Measurements from ENCODE around the gene PHYHD1. TPM values are rescaled to one million over a fixed set of nuclear protein-coding genes. Genes with fewer than 3 reads are reported as not detected.

PHYHD1 gene
- total RNA-seq, result 10 to 100 TPM; 37.8 to 55.3 (median 45.8) TPM

DNA sequence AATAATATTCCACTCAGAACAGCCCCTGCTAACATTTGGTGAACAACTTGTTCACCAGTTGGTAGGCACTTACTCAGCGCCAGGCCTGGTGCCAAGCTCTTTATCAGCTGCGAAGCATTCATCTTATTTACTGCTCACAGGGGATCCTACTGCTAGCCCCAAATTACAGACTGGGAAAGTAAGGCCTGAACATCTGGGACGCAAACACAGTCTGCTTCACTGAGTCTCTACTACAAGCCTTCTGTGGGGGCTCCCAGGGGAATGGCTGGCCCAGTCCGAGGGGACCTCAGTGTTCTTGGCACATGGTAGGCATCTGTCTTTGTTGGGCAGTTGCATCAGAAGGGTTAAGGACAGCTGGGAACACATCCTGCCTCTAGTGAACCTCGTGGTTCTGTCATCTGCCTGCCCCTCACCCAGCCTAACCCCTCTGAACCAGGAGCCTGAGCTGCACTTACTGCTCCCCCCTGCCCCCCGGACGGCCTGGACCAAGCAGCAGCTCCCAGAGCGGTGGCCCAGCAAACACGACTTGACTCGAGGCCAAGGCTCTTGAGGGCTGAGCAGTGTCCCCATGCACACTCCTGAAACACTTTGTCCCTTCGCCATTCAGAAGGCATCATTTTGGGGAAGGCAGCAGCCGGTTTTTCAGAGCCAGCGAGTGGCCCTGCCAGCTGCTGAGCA is at the start of gene PHYHD1:
Gene PHYHD1 (plus strand): TSS at position 602 of the 678 bp plus-strand sequence. CDS start 1,342 bp downstream, outside the sequence.
- Histone ChIP-seq H3K4me3 (peak within 1 kb of the TSS; percentile 41 to 70 (median 58)), H3K4me1 (peaks cover 3 to 76% (median 41%) of the 10 kb centered on the region in 4 donors), H3K27ac (peak within 1 kb of the TSS; percentile 81 to 98 (median 85)), H3K36me3 (peaks cover 0 to 28% (median 0%) of the 10 kb centered on the region in 3 donors), H3K27me3 (no peaks in the 10 kb centered on the region), H3K9me3 (no peaks in the 10 kb centered on the region)
- WGBS, 2 donors, result 36 to 42% methylated on average over 12 of the region's 13 CpGs
- TF ChIP-seq, protein P1, sequence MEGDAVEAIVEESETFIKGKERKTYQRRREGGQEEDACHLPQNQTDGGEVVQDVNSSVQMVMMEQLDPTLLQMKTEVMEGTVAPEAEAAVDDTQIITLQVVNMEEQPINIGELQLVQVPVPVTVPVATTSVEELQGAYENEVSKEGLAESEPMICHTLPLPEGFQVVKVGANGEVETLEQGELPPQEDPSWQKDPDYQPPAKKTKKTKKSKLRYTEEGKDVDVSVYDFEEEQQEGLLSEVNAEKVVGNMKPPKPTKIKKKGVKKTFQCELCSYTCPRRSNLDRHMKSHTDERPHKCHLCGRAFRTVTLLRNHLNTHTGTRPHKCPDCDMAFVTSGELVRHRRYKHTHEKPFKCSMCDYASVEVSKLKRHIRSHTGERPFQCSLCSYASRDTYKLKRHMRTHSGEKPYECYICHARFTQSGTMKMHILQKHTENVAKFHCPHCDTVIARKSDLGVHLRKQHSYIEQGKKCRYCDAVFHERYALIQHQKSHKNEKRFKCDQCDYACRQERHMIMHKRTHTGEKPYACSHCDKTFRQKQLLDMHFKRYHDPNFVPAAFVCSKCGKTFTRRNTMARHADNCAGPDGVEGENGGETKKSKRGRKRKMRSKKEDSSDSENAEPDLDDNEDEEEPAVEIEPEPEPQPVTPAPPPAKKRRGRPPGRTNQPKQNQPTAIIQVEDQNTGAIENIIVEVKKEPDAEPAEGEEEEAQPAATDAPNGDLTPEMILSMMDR (IDR thresholded peaks at IDR 0.05), result no peak
- TF ChIP-seq EP300 (IDR thresholded peaks at IDR 0.05), result peak in 1 of 2 donors; percentile 76
- no peak for TF ChIP-seq POLR2A (IDR thresholded peaks at IDR 0.05)
- peak; percentile 42 to 54 for DNase-seq (ENCODE audit: low spot score in 2 of 2)

DNA sequence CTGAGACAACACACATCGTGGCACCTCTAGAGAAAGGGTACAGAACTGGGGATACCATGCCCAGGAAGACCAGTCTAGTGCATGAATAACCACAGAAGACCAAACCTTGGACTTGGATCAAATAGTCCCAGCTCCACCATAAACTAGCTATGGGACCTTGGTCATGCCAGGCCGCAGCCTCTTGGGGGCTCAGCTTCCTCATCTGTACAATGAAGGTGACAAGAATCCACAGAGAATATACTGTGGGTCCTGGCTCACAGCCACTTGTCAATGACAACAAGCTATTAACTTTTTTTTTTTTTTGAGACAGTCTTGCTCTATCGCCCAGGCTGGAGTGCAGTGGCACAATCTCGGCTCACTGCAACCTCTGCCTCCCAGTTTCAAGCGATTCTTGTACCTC is 42.9 kb upstream of the PHYHD1 start:
- peaks cover 0 to 24% (median 8%) of the 10 kb centered on the region in 4 donors for H3K4me1 ChIP-seq
- no peak overlapping the region for H3K4me3 ChIP-seq
- no peak for TF ChIP-seq EP300 (IDR thresholded peaks at IDR 0.05)
- TF ChIP-seq POLR2A (IDR thresholded peaks at IDR 0.05), result no peak
- TF ChIP-seq, protein P1 (IDR thresholded peaks at IDR 0.05), result no peak
- WGBS, 2 donors, result 75 to 79% methylated on average over 5 of the region's 5 CpGs
- H3K36me3 ChIP-seq, result no peaks in the 10 kb centered on the region
- H3K27me3 ChIP-seq, result no peaks in the 10 kb centered on the region
- no peak for DNase-seq (ENCODE audit: low spot score in 2 of 2)
- peak overlapping the region in 1 of 4 donors; percentile 9 for H3K27ac ChIP-seq
- no peaks in the 10 kb centered on the region for H3K9me3 ChIP-seq

DNA sequence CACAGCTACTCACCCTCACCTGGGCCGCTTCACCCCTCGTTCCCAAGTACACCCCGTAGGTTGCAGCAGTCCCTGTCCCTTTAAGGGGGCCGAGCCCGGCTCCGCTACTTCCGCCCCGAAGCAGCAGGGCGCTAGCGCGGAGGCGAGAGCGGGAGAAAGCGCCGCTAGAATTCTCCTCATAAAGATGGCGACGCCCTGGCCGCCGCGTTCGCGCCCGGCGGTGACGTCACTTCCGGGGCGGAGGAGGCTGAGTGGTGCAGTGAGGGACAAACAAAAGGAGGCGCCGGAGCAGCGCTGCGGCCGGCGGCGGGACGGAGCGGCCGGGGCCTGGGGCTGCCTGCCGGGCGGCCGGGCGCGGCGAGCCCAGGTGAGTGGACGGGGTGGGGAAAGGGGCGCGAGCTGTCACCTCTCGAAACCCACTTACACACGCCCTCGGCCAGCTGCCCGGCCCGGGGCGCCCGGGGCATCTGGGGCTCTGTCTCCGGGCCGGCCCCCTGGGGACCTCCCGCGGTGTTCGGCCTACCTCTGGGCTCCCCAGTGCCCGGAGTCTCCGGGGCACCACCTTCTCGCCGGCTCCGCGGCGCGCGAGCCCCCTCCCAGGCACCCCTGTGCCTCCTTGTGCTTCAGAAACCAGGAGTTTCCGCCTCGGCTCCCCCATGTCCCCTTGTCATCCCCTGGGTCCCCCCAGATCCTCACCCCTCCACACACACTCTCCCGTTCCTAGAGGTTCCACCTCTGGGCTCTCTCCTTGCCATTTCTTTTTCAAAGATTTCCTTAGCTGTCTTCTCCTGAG is 38.7 kb upstream of the PHYHD1 start, which contains the start of the genes KYAT1 and LRRC8A:
Gene KYAT1 (minus strand): TSS at position 67 of the 793 bp plus-strand sequence. CDS start 36,545 bp downstream, outside the sequence.
Gene LRRC8A (plus strand): TSS at position 250 of the 793 bp plus-strand sequence. CDS start 25,032 bp downstream, outside the sequence.
- Histone ChIP-seq H3K27ac (peak within 1 kb of the TSS; percentile 95 to 99 (median 98)), H3K4me1 (peaks cover 0 to 59% (median 24%) of the 10 kb centered on the region in 4 donors), H3K9me3 (no peaks in the 10 kb centered on the region), H3K36me3 (peaks cover 0 to 14% (median 0%) of the 10 kb centered on the region in 3 donors), H3K4me3 (peak within 1 kb of the TSS; percentile 82 to 96 (median 92)), H3K27me3 (no peaks in the 10 kb centered on the region)
- WGBS, 2 donors, result 1 to 2% methylated on average over 20 to 70 of the region's 70 CpGs
- peak; percentile 20 to 72 for TF ChIP-seq POLR2A (IDR thresholded peaks at IDR 0.05)
- TF ChIP-seq, protein P1 (IDR thresholded peaks at IDR 0.05), result peak in 3 of 5 experiments; percentile 15 to 61 (median 48)
- peak; percentile 89 to 91 for TF ChIP-seq EP300 (IDR thresholded peaks at IDR 0.05)
- DNase-seq (ENCODE audit: low spot score in 2 of 2), result peak; percentile 97 to 98

DNA sequence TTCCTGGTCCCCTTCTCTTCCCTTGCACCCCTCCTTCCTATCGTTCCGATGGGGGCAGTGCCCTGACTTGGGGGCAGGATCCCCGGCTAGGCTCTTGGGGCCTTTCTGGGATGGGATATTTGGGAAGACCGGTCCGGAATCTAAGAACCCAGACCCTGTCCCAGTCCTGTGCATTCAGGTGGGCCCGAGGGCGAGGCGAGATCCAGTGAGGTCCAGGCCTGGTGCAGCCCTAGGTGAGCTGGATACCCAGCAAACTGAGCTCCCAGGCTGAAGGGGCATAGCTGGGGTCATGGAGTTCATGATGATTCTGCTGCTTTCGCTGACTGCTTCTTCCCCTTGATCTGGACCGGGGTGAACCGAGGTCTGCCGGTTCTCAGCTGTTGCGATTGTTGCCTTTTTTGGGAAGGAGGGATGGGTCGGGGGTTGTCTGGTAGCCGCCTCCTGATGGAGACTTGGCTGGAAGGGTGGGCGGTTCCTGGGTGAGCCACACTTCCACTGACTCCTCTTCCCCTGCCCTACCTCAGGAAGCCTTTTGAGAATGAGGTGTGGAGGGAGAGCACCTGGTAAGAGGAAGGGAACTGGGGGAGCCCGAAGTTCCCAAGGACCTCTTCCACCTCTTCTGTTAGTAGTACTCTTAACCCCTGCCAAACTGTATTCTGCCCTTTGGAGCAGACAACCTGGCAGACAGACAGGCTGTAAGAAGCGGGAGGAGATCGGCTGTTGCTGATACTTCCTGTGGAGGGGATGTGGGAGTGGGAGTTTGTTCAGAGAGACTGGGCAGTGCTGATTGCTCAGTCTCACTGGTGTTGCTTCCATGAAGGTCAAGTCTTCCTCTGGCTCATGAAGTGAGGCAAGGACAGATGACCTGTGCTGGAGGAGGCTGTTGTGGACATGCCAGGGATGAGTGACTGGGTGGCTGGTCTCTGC is 37.8 kb upstream of the PHYHD1 start:
- TF ChIP-seq POLR2A (IDR thresholded peaks at IDR 0.05), result no peak
- TF ChIP-seq, protein P1 (IDR thresholded peaks at IDR 0.05), result no peak
- no peak for TF ChIP-seq EP300 (IDR thresholded peaks at IDR 0.05)
- 0 to 1% methylated on average over 19 of the region's 19 CpGs for WGBS, 2 donors
- Histone ChIP-seq H3K27ac (peak overlapping the region; percentile 95 to 99 (median 98)), H3K4me1 (peaks cover 0 to 67% (median 27%) of the 10 kb centered on the region in 4 donors), H3K36me3 (peaks cover 0 to 14% (median 0%) of the 10 kb centered on the region in 3 donors), H3K4me3 (peak overlapping the region; percentile 82 to 96 (median 92)), H3K9me3 (no peaks in the 10 kb centered on the region), H3K27me3 (no peaks in the 10 kb centered on the region)
- no peak for DNase-seq (ENCODE audit: low spot score in 2 of 2)

Measured in tibial nerve (tissue), 4 donors.